ENCODE measurements around the gene LHX3. TPM values are rescaled to one million over a fixed set of nuclear protein-coding genes. Genes with fewer than 3 reads are reported as not detected.

Gene LHX3
- total and polyA plus RNA-seq, 2 experiments from 2014 or later = not detected

DNA sequence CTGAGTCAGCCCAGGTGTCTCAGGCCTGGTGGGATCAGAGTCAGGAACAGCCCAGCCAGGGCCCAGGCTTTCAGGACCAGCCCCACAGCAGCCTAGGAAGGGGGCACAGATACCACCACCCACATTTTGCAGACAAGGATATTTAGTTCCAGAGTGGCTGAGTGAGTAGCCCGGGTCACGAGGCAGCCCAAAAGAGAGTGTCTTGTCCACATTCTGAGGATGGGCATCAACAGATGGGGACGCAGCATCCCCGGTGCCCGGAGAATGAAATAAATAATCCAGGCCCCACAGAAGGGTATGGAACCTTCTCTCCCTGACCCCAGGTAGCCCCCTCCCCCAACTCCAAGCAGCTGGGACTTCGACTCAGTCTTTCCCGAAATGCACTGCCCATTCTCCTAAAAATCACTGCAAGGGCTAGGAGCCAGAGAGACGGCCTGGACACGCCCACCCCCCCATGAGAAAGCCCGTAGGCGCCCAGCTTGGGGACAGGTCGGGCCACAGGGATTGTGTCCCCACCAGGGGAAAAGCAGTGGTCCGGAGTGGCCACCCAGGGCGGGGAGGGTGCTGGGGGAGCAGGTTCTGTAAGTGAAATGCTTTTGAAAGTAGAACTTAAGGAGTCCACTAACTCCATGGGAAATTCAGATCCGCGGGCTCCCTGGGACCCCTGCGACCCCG lies 6.9 kb downstream of the LHX3 start:
- no peak for TF ChIP-seq CTCF (IDR thresholded peaks at IDR 0.05; ENCODE audit: low read depth, low read length)
- no peaks in the 10 kb centered on the region for H3K36me3 ChIP-seq
- H3K27ac ChIP-seq = no peak overlapping the region
- no peak for DNase-seq (ENCODE audit: low read depth in 1 of 2, low spot score in 1 of 2)
- peaks cover 5% of the 10 kb centered on the region for H3K4me1 ChIP-seq (ENCODE audit: low read depth)
- no peak overlapping the region for H3K4me3 ChIP-seq
- no peaks in the 10 kb centered on the region for H3K9me3 ChIP-seq (ENCODE audit: low read depth)
- H3K27me3 ChIP-seq = peaks cover 100% of the 10 kb centered on the region

- DNase-seq (ENCODE audit: low read depth in 1 of 2, low spot score in 1 of 2) = no peak
- no peak overlapping the region for H3K27ac ChIP-seq
- H3K27me3 ChIP-seq = peaks cover 100% of the 10 kb centered on the region
- H3K4me1 ChIP-seq (ENCODE audit: low read depth) = peaks cover 5% of the 10 kb centered on the region
- H3K36me3 ChIP-seq = no peaks in the 10 kb centered on the region
- no peak overlapping the region for H3K4me3 ChIP-seq
- no peak for TF ChIP-seq CTCF (IDR thresholded peaks at IDR 0.05; ENCODE audit: low read depth, low read length)
- no peaks in the 10 kb centered on the region for H3K9me3 ChIP-seq (ENCODE audit: low read depth)
Measured at GRCh38 chr9:136197084-136197875, 7.6 kb downstream of the LHX3 start.

- no peak for TF ChIP-seq CTCF (IDR thresholded peaks at IDR 0.05; ENCODE audit: low read depth, low read length)
- Histone ChIP-seq H3K4me1 (ENCODE audit: low read depth) (peaks cover 5% of the 10 kb centered on the region), H3K9me3 (ENCODE audit: low read depth) (no peaks in the 10 kb centered on the region), H3K4me3 (no peak overlapping the region), H3K36me3 (no peaks in the 10 kb centered on the region), H3K27me3 (peaks cover 100% of the 10 kb centered on the region), H3K27ac (no peak overlapping the region)
- no peak for DNase-seq (ENCODE audit: low read depth in 1 of 2, low spot score in 1 of 2)
Measured at GRCh38 chr9:136196404-136197083, 8.4 kb downstream of the LHX3 start.

DNA sequence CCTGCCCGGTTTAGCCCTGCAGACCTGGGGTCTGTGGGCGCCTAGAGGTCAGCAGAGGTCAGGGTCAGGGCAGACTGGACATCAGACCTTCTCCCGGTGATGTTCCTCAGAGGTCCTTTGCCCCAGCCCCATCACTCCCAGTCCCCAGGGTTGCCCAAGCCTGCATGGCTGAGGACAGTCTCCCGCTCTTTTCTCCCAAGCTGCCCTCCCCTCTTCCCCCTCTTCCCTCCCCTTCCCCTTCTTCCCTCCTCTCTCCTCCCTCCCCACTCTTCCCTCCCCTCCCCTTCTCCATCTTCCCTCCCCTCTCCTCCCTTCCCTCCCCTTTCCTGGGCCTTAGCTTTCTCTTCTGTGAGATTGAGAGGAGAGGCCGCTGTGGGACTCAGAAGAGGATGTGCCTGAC lies 10.4 kb downstream of the LHX3 start:
- H3K27ac ChIP-seq = no peak overlapping the region
- no peak overlapping the region for H3K4me3 ChIP-seq
- no peaks in the 10 kb centered on the region for H3K36me3 ChIP-seq
- H3K27me3 ChIP-seq = peaks cover 100% of the 10 kb centered on the region
- no peaks in the 10 kb centered on the region for H3K9me3 ChIP-seq (ENCODE audit: low read depth)
- no peak for TF ChIP-seq CTCF (IDR thresholded peaks at IDR 0.05; ENCODE audit: low read depth, low read length)
- peaks cover 5% of the 10 kb centered on the region for H3K4me1 ChIP-seq (ENCODE audit: low read depth)
- no peak for DNase-seq (ENCODE audit: low read depth in 1 of 2, low spot score in 1 of 2)

DNA sequence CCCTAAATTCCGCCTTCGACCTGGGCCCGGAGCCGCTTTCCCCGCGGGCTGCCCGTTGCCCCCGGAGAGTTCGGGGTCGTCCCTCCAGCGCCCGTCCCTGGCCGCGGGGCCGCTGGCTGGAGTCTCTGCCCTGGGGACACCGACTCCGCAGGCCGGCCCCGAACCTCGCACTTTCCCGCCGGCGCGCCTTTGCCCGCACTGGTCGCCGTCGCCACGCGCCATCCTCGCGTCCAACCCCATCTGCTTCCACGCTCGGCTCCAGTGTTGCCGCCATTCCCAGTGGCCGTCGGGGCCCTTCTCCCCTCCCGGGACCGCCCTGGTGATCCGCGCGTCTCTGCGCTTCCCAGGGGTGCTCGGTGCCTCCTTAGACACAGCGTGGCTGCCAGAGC lies 11.0 kb downstream of the LHX3 start:
- TF ChIP-seq CTCF (IDR thresholded peaks at IDR 0.05; ENCODE audit: low read depth, low read length) = no peak
- H3K27ac ChIP-seq = no peak overlapping the region
- H3K4me1 ChIP-seq (ENCODE audit: low read depth) = peaks cover 5% of the 10 kb centered on the region
- DNase-seq (ENCODE audit: low read depth in 1 of 2, low spot score in 1 of 2) = no peak
- no peak overlapping the region for H3K4me3 ChIP-seq
- peaks cover 100% of the 10 kb centered on the region for H3K27me3 ChIP-seq
- no peaks in the 10 kb centered on the region for H3K36me3 ChIP-seq
- H3K9me3 ChIP-seq (ENCODE audit: low read depth) = no peaks in the 10 kb centered on the region
